Natural killer cell (primary cell): Measurements from ENCODE around the gene SH3BP2. TPM values are rescaled to one million over a fixed set of nuclear protein-coding genes. Genes with fewer than 3 reads are reported as not detected.
A peak's percentile ranks its signal among the peaks of the same experiment; 100 is the strongest.

ENCODE experiments used
- ATAC-seq, 3 donors: fragments of 150-1000 bp in 2 of 3; fragments of 200-7000 bp in 1 of 3; cut with Tn5 transposase; 1 replicate in 1 of 3; 2 replicates in 2 of 3; pipeline ENCODE4 v1.10.0; 2021; ENCODE audit warnings: mild to moderate bottlenecking in 2 of 3, moderate library complexity in 2 of 3
- DNase-seq, 2 donors: peaks; one replicate each; pipeline versions ENCODE4 v3.0.0 to v3.0.0-alpha.2; 2013 to 2021; ENCODE audit warnings: mixed read lengths in 1 of 2
- H3K27ac ChIP-seq: one replicate; pipeline ENCODE4 v1.5.1; 2013; ENCODE audit warnings: mild to moderate bottlenecking, low read length
- H3K27me3 ChIP-seq: one replicate; pipeline ENCODE4 v1.6.1; 2013; ENCODE audit warnings: low read length; ENCODE audit not compliant: control insufficient read depth, insufficient read depth
- H3K36me3 ChIP-seq: one replicate; pipeline ENCODE4 v1.6.1; 2013; ENCODE audit warnings: low read length; ENCODE audit not compliant: control insufficient read depth, insufficient read depth
- H3K4me1 ChIP-seq: one replicate; pipeline ENCODE4 v1.6.1; 2013; ENCODE audit warnings: low read length; ENCODE audit not compliant: control insufficient read depth, insufficient read depth
- H3K4me3 ChIP-seq: one replicate; pipeline ENCODE4 v1.5.1; 2013; ENCODE audit warnings: low read length
- H3K9me3 ChIP-seq: one replicate; pipeline ENCODE4 v1.6.1; 2013; ENCODE audit warnings: low read length; ENCODE audit not compliant: control insufficient read depth, insufficient read depth
- H3K27ac Mint-ChIP-seq, 2 donors: one replicate each; pipeline ENCODE4 v1.8.0; 2022; ENCODE audit warnings: mild to moderate bottlenecking in 2 of 2, mixed read lengths in 2 of 2, moderate library complexity in 1 of 2
- H3K27me3 Mint-ChIP-seq, 2 donors: one replicate each; pipeline ENCODE4 v1.8.0; 2022; ENCODE audit warnings: low read depth in 2 of 2, mixed read lengths in 2 of 2
- H3K36me3 Mint-ChIP-seq: one replicate; pipeline ENCODE4 v1.8.0; 2022; ENCODE audit warnings: mixed read lengths
- H3K4me1 Mint-ChIP-seq, 2 donors: one replicate each; pipeline ENCODE4 v1.8.0; 2022; ENCODE audit warnings: mixed read lengths in 2 of 2
- H3K4me3 Mint-ChIP-seq: one replicate; pipeline ENCODE4 v1.8.0; 2022; ENCODE audit warnings: mild to moderate bottlenecking, moderate library complexity, mixed read lengths
- H3K9me3 Mint-ChIP-seq, 2 donors: one replicate each; pipeline ENCODE4 v1.8.0; 2022; ENCODE audit warnings: mixed read lengths in 2 of 2
- WGBS: methylation state at CpG from one replicate; pipeline ENCODE4 v1.1.7; 2013; ENCODE audit warnings: missing lambda C conversion rate; ENCODE audit not compliant: insufficient coverage; 5-methylcytosine and 5-hydroxymethylcytosine counted together
- intact Hi-C: fragments of 100-400 bp; cut with micrococcal nuclease; formaldehyde crosslinking; loops from one replicate; pipeline ENCODE4 v1.14.2; 2022
- total RNA-seq, 4 donors: library from RNA; stranded (reverse); fragments of 120-200 nt in 1 of 4; gene quantifications; one replicate each; pipeline versions ENCODE4 v1.2.3 to v1.2.4, GENCODE V29; 2013 to 2022
- TF ChIP-seq, protein P1 (sequence below): fragments of 200-600 bp; IDR thresholded peaks from one replicate; pipeline ENCODE4 v1.8.0; 2022; ENCODE audit warnings: antibody characterized with exemption

The SH3BP2 gene
- total RNA-seq, 3 donors from 2014 or later (not counting 1 experiment from before 2014, with no cell fraction given) = 213 to 283 (median 221) TPM

DNA sequence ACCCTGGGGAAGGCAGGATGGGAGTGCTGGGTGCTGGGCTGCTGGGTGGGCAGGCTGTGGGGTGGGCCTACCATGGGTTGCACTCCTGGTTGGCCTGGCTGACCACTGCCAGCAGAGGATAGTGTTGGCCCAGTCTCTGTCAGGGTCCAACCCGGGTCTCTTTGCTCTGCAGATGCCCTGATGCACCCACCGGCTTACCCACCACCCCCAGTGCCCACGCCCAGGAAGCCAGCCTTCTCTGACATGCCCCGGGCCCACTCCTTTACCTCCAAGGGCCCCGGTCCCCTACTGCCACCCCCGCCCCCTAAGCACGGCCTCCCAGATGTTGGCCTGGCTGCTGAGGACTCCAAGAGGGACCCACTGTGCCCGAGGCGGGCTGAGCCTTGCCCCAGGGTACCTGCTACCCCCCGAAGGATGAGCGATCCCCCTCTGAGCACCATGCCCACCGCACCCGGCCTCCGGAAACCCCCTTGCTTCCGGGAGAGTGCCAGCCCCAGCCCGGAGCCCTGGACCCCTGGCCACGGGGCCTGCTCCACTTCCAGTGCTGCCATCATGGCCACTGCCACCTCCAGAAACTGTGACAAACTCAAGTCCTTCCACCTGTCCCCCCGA, 36.5 kb downstream of the SH3BP2 start:
- H3K27me3 ChIP-seq = no peaks in the 10 kb centered on the region
- Mint-ChIP-seq H3K4me1 (peaks cover 6 to 58% of the 10 kb centered on the region in 2 donors), H3K36me3 (no peaks in the 10 kb centered on the region), H3K27ac (peak overlapping the region in 1 of 2 donors; percentile 82), H3K9me3 (no peaks in the 10 kb centered on the region), H3K27me3 (no peaks in the 10 kb centered on the region), H3K4me3 (no peak overlapping the region)
- TF ChIP-seq, protein P1, sequence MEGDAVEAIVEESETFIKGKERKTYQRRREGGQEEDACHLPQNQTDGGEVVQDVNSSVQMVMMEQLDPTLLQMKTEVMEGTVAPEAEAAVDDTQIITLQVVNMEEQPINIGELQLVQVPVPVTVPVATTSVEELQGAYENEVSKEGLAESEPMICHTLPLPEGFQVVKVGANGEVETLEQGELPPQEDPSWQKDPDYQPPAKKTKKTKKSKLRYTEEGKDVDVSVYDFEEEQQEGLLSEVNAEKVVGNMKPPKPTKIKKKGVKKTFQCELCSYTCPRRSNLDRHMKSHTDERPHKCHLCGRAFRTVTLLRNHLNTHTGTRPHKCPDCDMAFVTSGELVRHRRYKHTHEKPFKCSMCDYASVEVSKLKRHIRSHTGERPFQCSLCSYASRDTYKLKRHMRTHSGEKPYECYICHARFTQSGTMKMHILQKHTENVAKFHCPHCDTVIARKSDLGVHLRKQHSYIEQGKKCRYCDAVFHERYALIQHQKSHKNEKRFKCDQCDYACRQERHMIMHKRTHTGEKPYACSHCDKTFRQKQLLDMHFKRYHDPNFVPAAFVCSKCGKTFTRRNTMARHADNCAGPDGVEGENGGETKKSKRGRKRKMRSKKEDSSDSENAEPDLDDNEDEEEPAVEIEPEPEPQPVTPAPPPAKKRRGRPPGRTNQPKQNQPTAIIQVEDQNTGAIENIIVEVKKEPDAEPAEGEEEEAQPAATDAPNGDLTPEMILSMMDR = no peak
- DNase-seq (no peak), ATAC-seq (no peak)
- H3K4me3 ChIP-seq = no peak overlapping the region
- H3K27ac ChIP-seq = no peak overlapping the region
- intact Hi-C loops = no loop called here
- WGBS = 93% methylated on average over 18 of the region's 18 CpGs
- peaks cover 93% of the 10 kb centered on the region for H3K36me3 ChIP-seq
- peaks cover 24% of the 10 kb centered on the region for H3K4me1 ChIP-seq
- no peaks in the 10 kb centered on the region for H3K9me3 ChIP-seq

DNA sequence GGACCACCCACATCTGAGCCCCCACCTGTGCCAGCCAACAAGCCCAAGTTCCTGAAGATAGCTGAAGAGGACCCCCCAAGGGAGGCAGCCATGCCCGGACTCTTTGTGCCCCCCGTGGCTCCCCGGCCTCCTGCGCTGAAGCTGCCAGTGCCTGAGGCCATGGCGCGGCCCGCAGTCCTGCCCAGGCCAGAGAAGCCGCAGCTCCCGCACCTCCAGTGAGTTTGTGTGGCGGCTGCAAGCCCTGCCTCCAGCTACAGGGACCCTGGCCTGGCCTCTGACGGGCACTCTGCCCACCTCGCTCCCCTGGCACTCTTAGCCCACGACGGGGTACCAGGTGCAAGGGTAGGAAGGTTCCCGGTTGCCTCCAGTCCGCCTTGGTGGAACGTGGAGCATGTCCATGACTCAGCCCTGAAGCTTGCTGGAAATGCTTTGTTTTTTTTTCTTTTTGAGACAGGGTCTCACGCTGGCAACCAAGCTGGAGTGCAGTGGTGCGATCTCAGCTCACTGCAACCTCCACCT, 37.1 kb downstream of the SH3BP2 start:
- WGBS = 97% methylated on average over 19 of the region's 19 CpGs
- Histone ChIP-seq H3K4me3 (no peak overlapping the region), H3K27ac (no peak overlapping the region), H3K9me3 (no peaks in the 10 kb centered on the region), H3K27me3 (no peaks in the 10 kb centered on the region), H3K4me1 (peaks cover 30% of the 10 kb centered on the region), H3K36me3 (peaks cover 88% of the 10 kb centered on the region)
- Mint-ChIP-seq H3K4me3 (no peak overlapping the region), H3K27ac (peak overlapping the region in 1 of 2 donors; percentile 82), H3K9me3 (no peaks in the 10 kb centered on the region), H3K4me1 (peaks cover 12 to 59% of the 10 kb centered on the region in 2 donors), H3K36me3 (no peaks in the 10 kb centered on the region), H3K27me3 (no peaks in the 10 kb centered on the region)
- TF ChIP-seq, protein P1 = no peak
- intact Hi-C loops = no loop called here
- ATAC-seq (no peak), DNase-seq (no peak)

DNA sequence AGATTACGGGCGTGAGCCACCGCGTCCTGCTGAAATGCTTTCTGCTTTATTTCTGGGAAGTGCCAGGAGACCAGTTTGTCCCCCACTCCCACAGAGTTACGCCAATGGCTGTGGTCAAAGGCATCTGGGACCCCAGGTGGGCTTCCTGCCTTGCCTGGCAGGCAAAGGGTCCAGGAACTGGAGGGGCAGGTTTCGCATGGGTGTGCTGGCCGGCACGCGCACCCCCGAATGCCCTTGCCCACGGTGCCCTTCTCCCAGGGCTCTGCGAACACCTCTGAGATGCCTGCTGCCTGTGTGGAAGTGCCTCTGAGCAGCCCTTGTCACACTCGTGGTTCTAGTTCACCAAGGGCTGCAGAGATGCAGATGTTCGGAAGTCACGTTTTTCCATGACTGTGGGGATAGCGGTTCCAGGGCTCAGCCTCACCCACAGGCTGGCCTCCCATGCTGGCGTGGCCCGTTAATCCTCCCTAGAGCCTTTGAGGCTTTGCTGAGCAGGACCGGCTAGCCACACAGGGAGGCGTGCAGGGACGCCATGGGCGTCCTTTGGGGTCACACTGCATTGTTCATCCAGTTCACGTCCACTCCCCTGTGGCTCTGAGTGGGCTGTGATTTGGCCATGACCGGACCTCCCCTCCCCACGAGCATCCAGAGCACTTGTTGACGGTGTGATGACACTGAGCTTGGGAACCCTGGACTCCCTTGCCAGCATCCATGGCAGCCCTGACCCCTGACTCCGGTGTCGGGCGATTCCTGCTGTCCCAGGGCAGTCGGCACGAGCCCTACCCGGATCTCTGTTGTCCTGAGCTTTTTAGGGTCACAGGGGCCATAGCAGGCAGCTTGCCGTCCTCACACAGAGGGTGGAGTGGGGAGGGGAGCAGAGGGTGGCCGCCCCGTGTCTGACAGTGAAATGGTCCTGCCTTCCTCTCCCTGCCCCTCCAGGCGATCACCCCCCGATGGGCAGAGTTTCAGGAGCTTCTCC, 38.0 kb downstream of the SH3BP2 start:
- intact Hi-C loops = no loop called here
- H3K36me3 ChIP-seq = peaks cover 80% of the 10 kb centered on the region
- Mint-ChIP-seq H3K36me3 (no peaks in the 10 kb centered on the region), H3K4me1 (peaks cover 21 to 60% of the 10 kb centered on the region in 2 donors), H3K27ac (no peak overlapping the region), H3K4me3 (no peak overlapping the region), H3K9me3 (no peaks in the 10 kb centered on the region), H3K27me3 (no peaks in the 10 kb centered on the region)
- 92% methylated on average over 37 of the region's 37 CpGs for WGBS
- no peaks in the 10 kb centered on the region for H3K27me3 ChIP-seq
- peaks cover 39% of the 10 kb centered on the region for H3K4me1 ChIP-seq
- DNase-seq = no peak
- TF ChIP-seq, protein P1 = no peak
- H3K27ac ChIP-seq = no peak overlapping the region
- no peaks in the 10 kb centered on the region for H3K9me3 ChIP-seq
- no peak overlapping the region for H3K4me3 ChIP-seq
- no peak for ATAC-seq
